ENCODE results near the gene CNTN2.

The CNTN2 gene

GRCh38 chr1:205127646-205128045, 84.6 kb downstream of the CNTN2 start:
- no peak for DNase-seq (ENCODE audit: low read depth in 2 of 2)

Measured in stimulated activated CD8-positive, alpha-beta memory T cell treated with anti-CD3 and anti-CD28 coated beads, Interleukin-15, amount 100 ng/mL, for 48 hours (primary cell).